Osteocyte (in vitro differentiated cells): Measurements from ENCODE around the gene TRIM42. TPM values are rescaled to one million over a fixed set of nuclear protein-coding genes. Genes with fewer than 3 reads are reported as not detected.
A peak's percentile ranks its signal among the peaks of the same experiment; 100 is the strongest.

Experiments used
- DNase-seq: peaks from one replicate; pipeline ENCODE4 v3.0.0; 2021; ENCODE audit warnings: mixed read lengths; ENCODE audit not compliant: unreplicated experiment; ENCODE audit errors: extremely low spot score
- H3K27ac Mint-ChIP-seq: one replicate; pipeline ENCODE4 v1.8.0; 2021; ENCODE audit warnings: mild to moderate bottlenecking, mixed read lengths; ENCODE audit not compliant: unreplicated experiment
- H3K27me3 Mint-ChIP-seq: one replicate; pipeline ENCODE4 v1.8.0; 2021; ENCODE audit warnings: mixed read lengths; ENCODE audit not compliant: unreplicated experiment
- H3K36me3 Mint-ChIP-seq: one replicate; pipeline ENCODE4 v1.8.0; 2021; ENCODE audit warnings: mixed read lengths; ENCODE audit not compliant: unreplicated experiment
- H3K4me1 Mint-ChIP-seq: one replicate; pipeline ENCODE4 v1.8.0; 2021; ENCODE audit warnings: mixed read lengths; ENCODE audit not compliant: unreplicated experiment
- H3K4me3 Mint-ChIP-seq: one replicate; pipeline ENCODE4 v1.8.0; 2021; ENCODE audit warnings: mild to moderate bottlenecking, moderate library complexity, mixed read lengths; ENCODE audit not compliant: unreplicated experiment
- H3K9me3 Mint-ChIP-seq: one replicate; pipeline ENCODE4 v1.8.0; 2021; ENCODE audit warnings: mixed read lengths; ENCODE audit not compliant: unreplicated experiment
- CTCF ChIP-seq: fragments of 200-600 bp; sonication (generic); IDR thresholded peaks from 2 replicates; pipeline ENCODE4 v1.5.0; 2021; ENCODE audit warnings: antibody characterized with exemption, mild to moderate bottlenecking, moderate library complexity
- long read RNA-seq: library from polyadenylated mRNA; unstranded; transcript quantifications from one replicate; pipeline ENCODE4 v2.0.0, GENCODE V29; 2021
- total RNA-seq: library from RNA; stranded (reverse); gene quantifications from 2 replicates; pipeline ENCODE4 v1.2.1, GENCODE V29; 2021

TRIM42 gene
- not detected in 2 replicates for total RNA-seq
- long read RNA-seq, result 0 reads

DNA sequence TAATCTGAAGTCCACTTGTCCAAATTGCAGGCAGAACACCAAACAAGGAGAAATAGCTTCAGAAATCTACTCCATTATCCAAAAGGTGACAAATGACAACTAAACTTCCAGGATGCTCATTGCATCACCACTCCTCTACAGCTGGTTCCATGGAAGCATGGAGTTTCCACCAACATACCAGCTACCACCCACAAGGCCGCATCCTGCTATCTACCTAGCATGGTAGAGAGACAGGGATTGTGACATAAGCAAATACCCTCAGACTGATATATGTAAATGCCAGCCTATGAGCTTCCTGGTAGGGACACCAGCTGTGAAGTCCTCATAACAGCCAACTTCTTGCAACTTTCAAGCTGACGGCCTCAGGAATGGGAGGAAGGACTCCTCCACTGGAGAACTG lies at the start of gene TRIM42:
TSS of gene TRIM42 (plus strand) at position 301 of the 400 bp plus-strand sequence. CDS start 166 bp downstream, outside the sequence.
- no peaks in the 10 kb centered on the region for H3K4me1 Mint-ChIP-seq
- H3K9me3 Mint-ChIP-seq, result no peaks in the 10 kb centered on the region
- no peak for DNase-seq
- H3K27ac Mint-ChIP-seq, result no peak within 1 kb of the TSS
- no peaks in the 10 kb centered on the region for H3K36me3 Mint-ChIP-seq
- peaks cover 2% of the 10 kb centered on the region for H3K27me3 Mint-ChIP-seq
- H3K4me3 Mint-ChIP-seq, result no peak within 1 kb of the TSS
- TF ChIP-seq CTCF, result no peak

DNA sequence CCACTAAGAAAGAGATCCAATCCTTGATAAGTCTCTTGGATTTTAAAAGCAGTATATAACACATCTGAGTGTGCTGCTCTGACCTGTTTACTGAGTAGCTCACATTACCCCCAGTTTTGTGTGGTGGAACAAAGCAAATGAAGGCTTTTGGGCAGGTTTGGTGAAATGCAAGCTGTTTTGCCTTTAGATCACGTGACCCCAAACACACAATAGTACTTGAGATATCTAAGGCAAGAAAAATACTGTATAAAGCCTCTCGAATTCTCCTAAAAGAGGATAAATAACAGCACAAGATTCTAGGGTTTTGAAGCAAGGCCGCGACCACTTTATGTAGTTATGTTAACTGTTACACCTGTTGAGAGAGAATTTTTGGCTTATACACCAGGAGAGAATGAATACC lies 49.3 kb upstream of the TRIM42 start:
- no peak for TF ChIP-seq CTCF
- H3K4me1 Mint-ChIP-seq, result peaks cover 67% of the 10 kb centered on the region
- H3K36me3 Mint-ChIP-seq, result no peaks in the 10 kb centered on the region
- peak overlapping the region; percentile 89 for H3K27ac Mint-ChIP-seq
- H3K27me3 Mint-ChIP-seq, result no peaks in the 10 kb centered on the region
- peaks cover 7% of the 10 kb centered on the region for H3K9me3 Mint-ChIP-seq
- DNase-seq, result no peak
- H3K4me3 Mint-ChIP-seq, result no peak overlapping the region

DNA sequence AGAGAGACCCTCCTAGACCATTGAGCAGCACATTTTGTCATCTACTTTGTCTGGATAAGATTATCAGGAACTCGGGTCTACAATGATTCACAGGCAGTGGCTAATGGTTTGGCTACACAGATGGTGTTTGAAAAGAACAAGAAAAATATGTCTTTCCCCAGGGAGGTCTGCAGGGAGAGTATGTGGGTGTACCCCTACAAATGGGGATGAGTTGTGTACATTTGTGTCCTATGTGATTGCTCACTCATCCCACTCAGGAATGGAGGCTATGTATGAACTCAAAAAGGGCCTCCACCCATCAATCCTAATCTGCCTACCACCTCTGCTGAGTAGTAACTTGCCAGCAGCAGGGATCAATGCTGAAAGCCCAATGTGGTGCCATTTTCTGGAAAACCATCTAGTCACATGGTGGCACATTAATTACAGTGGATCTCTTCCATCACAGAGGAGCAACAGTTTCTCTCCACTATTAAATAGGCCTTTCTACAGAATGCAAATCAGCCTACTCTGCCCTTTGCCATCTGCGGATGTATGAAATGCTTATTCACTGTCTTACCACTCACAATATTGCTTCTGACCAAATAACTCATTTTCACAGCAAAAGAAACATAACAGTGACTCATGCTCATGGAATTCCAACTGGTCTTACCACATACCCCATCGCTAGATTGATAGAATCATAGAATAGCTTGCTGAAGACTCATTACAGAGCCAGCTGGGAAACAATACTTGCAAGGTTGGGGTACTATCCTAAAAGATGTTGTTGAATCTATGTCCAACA lies 48.3 kb upstream of the TRIM42 start:
- no peak for TF ChIP-seq CTCF
- Mint-ChIP-seq H3K36me3 (no peaks in the 10 kb centered on the region), H3K27ac (peak overlapping the region; percentile 89), H3K4me3 (no peak overlapping the region), H3K9me3 (peaks cover 7% of the 10 kb centered on the region), H3K4me1 (peaks cover 68% of the 10 kb centered on the region), H3K27me3 (no peaks in the 10 kb centered on the region)
- no peak for DNase-seq

GRCh38 chr3:140630366-140630765 lies 47.5 kb upstream of the TRIM42 start:
- Mint-ChIP-seq H3K4me1 (peaks cover 68% of the 10 kb centered on the region), H3K9me3 (peaks cover 7% of the 10 kb centered on the region), H3K27me3 (no peaks in the 10 kb centered on the region), H3K36me3 (no peaks in the 10 kb centered on the region), H3K27ac (peak overlapping the region; percentile 89), H3K4me3 (no peak overlapping the region)
- no peak for DNase-seq
- no peak for TF ChIP-seq CTCF

- Mint-ChIP-seq H3K27ac (peak overlapping the region; percentile 20), H3K9me3 (peaks cover 7% of the 10 kb centered on the region), H3K4me1 (peaks cover 68% of the 10 kb centered on the region), H3K27me3 (no peaks in the 10 kb centered on the region), H3K36me3 (no peaks in the 10 kb centered on the region), H3K4me3 (no peak overlapping the region)
- no peak for TF ChIP-seq CTCF
- no peak for DNase-seq
Observed at GRCh38 chr3:140630866-140631265, 47.0 kb upstream of the TRIM42 start.
